ENCODE measurements around the gene CD27. TPM values are rescaled to one million over a fixed set of nuclear protein-coding genes. Genes with fewer than 3 reads are reported as not detected.

Gene CD27
- total and polyA plus RNA-seq, 2 of the 13 experiments (the other 11 are each of a cell fraction or from before 2014, with no cell fraction given): 0.12 TPM; not detected in 1

GRCh38 chr12:6470375-6471163, 25.8 kb downstream of the CD27 start, which contains the start of gene VAMP1 (continued):
- TF ChIP-seq PBX3 (CRISPR knock-in tag; IDR thresholded peaks at IDR 0.05; ENCODE audit: borderline replicate concordance) (no peak), AHDC1 (CRISPR knock-in tag; IDR thresholded peaks at IDR 0.05; ENCODE audit: borderline replicate concordance) (peak; percentile 63), ZNF577 (CRISPR knock-in tag; IDR thresholded peaks at IDR 0.05; ENCODE audit: borderline replicate concordance, low read depth) (no peak), GRHL1 (CRISPR knock-in tag; conservative IDR thresholded peaks at IDR 0.05) (no peak), ZNF687 (CRISPR knock-in tag; IDR thresholded peaks at IDR 0.05) (peak; percentile 91), CSRNP2 (CRISPR knock-in tag; conservative IDR thresholded peaks at IDR 0.05; ENCODE audit: low read depth) (no peak), AFF4 (CRISPR knock-in tag; IDR thresholded peaks at IDR 0.05) (0 out of 2 replicates have a peak, but pooled peaks have one; percentile 49)
